Prostate gland (tissue), 2 donors: Measurements from ENCODE around the gene LDB2. TPM values are rescaled to one million over a fixed set of nuclear protein-coding genes. Genes with fewer than 3 reads are reported as not detected.

Experiments
- DNase-seq: peaks from one replicate; pipeline ENCODE4 v3.0.0-alpha.2; 2019; ENCODE audit warnings: low spot score
- H3K27ac ChIP-seq, 2 donors: fragments of 200-600 bp; sonication (generic); 2 replicates each; pipeline ENCODE4 v1.5.1; 2017 to 2019
- H3K27me3 ChIP-seq: fragments of 200-600 bp; sonication (generic); replicated peaks from 2 replicates; pipeline ENCODE4 v1.5.1; 2019; ENCODE audit not compliant: insufficient read depth
- H3K36me3 ChIP-seq, 2 donors: fragments of 200-600 bp; sonication (generic); 1 replicate in 1 of 2; 2 replicates in 1 of 2; pipeline versions ENCODE4 v1.5.1 to v1.8.1; 2017 to 2019
- H3K4me1 ChIP-seq: fragments of 200-600 bp; sonication (generic); replicated peaks from 2 replicates; pipeline ENCODE4 v1.5.1; 2019
- H3K4me3 ChIP-seq, 2 donors: fragments of 200-600 bp; sonication (generic); 2 replicates each; pipeline ENCODE4 v1.5.1; 2017 to 2019
- H3K9me3 ChIP-seq: fragments of 200-600 bp; sonication (generic); 2 replicates; pipeline ENCODE4 v1.5.1; 2017
- POLR2A ChIP-seq: fragments of 450-650 bp; IDR thresholded peaks from one replicate; pipeline ENCODE4 v1.6.1; 2016; ENCODE audit warnings: antibody characterized with exemption, mild to moderate bottlenecking
- POLR2AphosphoS5 ChIP-seq: sonication (generic); formaldehyde crosslinking; IDR thresholded peaks from one replicate; pipeline ENCODE4 v1.6.1; 2017; ENCODE audit warnings: antibody characterized with exemption
- WGBS: methylation state at CpG from one replicate; pipeline ENCODE4 v1.1.5; 2018; 5-methylcytosine and 5-hydroxymethylcytosine counted together
- intact Hi-C: fragments of 100-400 bp; cut with DNase I; formaldehyde crosslinking; loops from one replicate; pipeline ENCODE4 v1.14.2; 2022
- total RNA-seq, 2 donors: library from RNA; depleted of rRNA; stranded (reverse); fragments of >200 nt; gene quantifications; one replicate each; pipeline ENCODE4 v1.1.0, GENCODE V29; 2016
- TF ChIP-seq, protein P1 (sequence below), 4 experiments: fragments of 200-600 bp in 2 of 4; fragments of 450-650 bp in 2 of 4; sonication (generic) in 2 of 4; IDR thresholded peaks; 1 replicate in 3 of 4; 2 replicates in 1 of 4; pipeline ENCODE4 v1.5.1; 2016 to 2019; ENCODE audit warnings: antibody characterized with exemption in 4 of 4, mild to moderate bottlenecking in 2 of 4, moderate library complexity in 2 of 4

Gene LDB2
- total RNA-seq, 2 donors from 2014 or later = 6.0 to 37.7 TPM

DNA sequence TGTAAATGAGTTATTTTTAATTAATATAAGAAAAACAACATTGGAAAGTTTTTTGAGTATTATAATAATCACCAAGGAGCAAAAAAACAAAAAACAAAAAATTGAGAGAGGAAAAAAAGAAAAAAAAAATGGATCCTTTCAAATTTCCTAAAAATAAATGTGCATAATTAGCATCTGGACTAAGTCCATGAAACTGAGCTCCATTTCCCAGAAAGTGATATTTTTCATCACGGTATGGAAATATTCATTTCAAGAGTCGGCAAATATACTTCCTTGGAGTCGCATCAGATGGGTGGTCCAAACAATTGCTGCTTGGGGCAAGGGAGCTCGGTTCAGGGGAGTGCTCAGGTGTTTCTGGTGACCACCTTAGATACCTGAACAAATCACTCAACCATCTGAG is 305.1 kb downstream of the LDB2 start:
- no peaks in the 10 kb centered on the region for H3K9me3 ChIP-seq
- intact Hi-C loops = no loop called here
- 66% methylated on average over 4 of the region's 4 CpGs for WGBS
- no peak for DNase-seq
- peaks cover 2% of the 10 kb centered on the region for H3K4me1 ChIP-seq
- no peak overlapping the region for H3K4me3 ChIP-seq
- TF ChIP-seq, protein P1, sequence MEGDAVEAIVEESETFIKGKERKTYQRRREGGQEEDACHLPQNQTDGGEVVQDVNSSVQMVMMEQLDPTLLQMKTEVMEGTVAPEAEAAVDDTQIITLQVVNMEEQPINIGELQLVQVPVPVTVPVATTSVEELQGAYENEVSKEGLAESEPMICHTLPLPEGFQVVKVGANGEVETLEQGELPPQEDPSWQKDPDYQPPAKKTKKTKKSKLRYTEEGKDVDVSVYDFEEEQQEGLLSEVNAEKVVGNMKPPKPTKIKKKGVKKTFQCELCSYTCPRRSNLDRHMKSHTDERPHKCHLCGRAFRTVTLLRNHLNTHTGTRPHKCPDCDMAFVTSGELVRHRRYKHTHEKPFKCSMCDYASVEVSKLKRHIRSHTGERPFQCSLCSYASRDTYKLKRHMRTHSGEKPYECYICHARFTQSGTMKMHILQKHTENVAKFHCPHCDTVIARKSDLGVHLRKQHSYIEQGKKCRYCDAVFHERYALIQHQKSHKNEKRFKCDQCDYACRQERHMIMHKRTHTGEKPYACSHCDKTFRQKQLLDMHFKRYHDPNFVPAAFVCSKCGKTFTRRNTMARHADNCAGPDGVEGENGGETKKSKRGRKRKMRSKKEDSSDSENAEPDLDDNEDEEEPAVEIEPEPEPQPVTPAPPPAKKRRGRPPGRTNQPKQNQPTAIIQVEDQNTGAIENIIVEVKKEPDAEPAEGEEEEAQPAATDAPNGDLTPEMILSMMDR (IDR thresholded peaks at IDR 0.05) = no peak
- no peak for TF ChIP-seq POLR2AphosphoS5
- no peaks in the 10 kb centered on the region for H3K36me3 ChIP-seq
- H3K27me3 ChIP-seq = no peaks in the 10 kb centered on the region
- H3K27ac ChIP-seq = no peak overlapping the region

DNA sequence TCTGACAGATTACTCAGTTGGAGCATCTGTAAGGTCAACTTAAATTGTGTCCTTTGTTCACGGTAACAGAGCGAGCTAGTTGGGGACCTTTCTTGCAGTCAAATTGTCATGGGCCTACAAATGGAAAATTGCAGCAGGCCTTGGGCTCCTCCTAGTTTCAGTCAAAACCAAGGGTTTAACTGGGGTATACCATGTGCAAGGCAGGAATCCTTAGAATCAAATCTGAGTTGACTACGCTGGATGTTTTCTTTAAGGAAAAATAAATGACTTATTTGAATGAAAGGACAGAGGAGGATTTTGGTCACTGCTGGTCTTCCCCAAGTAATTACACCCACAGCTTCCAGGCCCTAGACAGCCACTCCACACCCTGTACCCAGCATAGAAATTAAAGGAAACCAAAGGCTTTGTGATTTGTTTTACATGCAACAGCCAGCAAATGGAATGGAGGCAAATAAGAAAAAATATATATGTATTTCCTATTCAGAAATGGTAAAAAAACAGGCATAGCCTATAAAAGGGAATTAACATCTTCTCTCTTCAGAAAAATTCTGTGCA is 307.1 kb downstream of the LDB2 start:
- Histone ChIP-seq H3K4me1 (peaks cover 2% of the 10 kb centered on the region), H3K27me3 (no peaks in the 10 kb centered on the region), H3K36me3 (no peaks in the 10 kb centered on the region), H3K4me3 (no peak overlapping the region), H3K27ac (no peak overlapping the region), H3K9me3 (no peaks in the 10 kb centered on the region)
- WGBS = 94% methylated on average over 3 of the region's 3 CpGs
- no peak for DNase-seq
- intact Hi-C loops = no loop called here
- TF ChIP-seq POLR2AphosphoS5 (no peak), POLR2A (no peak)
- TF ChIP-seq, protein P1 (IDR thresholded peaks at IDR 0.05) = no peak

DNA sequence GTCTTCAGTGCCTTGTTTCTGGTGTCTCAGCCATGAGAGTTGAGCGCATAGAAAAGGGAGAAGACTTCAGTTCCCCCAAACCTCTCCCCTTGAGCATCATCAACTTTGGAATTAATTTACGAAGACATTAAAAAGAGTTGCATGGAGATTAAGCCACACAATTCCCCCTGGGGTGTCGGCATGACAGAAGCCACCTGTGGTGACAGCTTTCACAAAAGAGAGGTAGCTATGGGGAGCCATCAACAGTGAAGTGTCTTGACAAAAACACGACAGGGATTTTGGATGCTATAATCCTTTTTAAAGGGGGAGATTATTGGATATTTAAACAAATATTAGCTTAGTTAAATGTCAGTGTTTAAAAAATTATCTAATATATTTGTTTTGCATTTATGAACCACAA is 307.6 kb downstream of the LDB2 start:
- intact Hi-C loops = no loop called here
- TF ChIP-seq, protein P1 (IDR thresholded peaks at IDR 0.05) = no peak
- no peak for TF ChIP-seq POLR2AphosphoS5
- TF ChIP-seq POLR2A = no peak
- no peaks in the 10 kb centered on the region for H3K27me3 ChIP-seq
- H3K36me3 ChIP-seq = no peaks in the 10 kb centered on the region
- no peaks in the 10 kb centered on the region for H3K9me3 ChIP-seq
- no peak overlapping the region for H3K27ac ChIP-seq
- H3K4me3 ChIP-seq = no peak overlapping the region
- 54% methylated on average over 4 of the region's 4 CpGs for WGBS
- peaks cover 2% of the 10 kb centered on the region for H3K4me1 ChIP-seq
- no peak for DNase-seq

DNA sequence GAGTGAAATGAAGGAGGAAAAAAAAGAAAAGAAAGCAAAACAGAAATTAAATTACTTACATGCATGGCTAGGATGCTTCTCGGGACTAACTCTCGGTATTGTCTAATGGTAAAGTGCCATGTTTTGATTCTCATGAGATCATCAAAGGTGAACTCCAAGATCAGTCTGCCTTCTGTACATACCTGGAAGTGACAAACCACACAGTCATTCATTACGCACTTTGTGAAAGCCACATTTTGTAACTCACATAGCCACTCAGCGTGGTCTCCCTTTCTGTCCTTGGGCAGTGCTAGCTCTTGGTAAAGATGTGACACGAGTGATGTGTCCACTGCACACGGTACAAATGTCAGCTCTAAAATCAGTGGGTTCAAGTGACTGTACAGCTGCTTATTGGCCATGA is 309.8 kb downstream of the LDB2 start:
- H3K27ac ChIP-seq = no peak overlapping the region
- intact Hi-C loops = no loop called here
- no peak for DNase-seq
- H3K4me1 ChIP-seq = peaks cover 2% of the 10 kb centered on the region
- no peaks in the 10 kb centered on the region for H3K27me3 ChIP-seq
- 75% methylated on average over 6 of the region's 6 CpGs for WGBS
- TF ChIP-seq, protein P1 (IDR thresholded peaks at IDR 0.05) = no peak
- TF ChIP-seq POLR2A = no peak
- no peak for TF ChIP-seq POLR2AphosphoS5
- H3K36me3 ChIP-seq = no peaks in the 10 kb centered on the region
- H3K4me3 ChIP-seq = no peak overlapping the region
- H3K9me3 ChIP-seq = no peaks in the 10 kb centered on the region

DNA sequence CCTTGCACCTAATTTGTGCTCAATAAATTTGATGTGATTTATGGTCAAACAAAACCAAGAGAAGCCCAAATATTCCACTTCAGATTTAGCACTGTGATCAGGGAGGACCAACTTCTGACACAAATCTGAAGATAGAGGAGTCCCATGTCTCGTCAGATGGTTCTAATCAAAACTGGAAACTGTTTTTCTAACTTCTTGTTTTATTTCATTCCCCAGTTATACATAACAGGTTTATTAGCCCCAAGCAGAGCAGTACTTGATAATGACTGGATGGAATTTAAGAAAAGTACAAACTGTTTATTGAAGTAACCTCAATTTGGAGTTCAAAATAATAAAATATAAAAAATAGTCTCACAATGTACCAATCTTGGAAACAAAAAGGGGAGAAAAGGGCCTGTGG is 310.3 kb downstream of the LDB2 start:
- 70% methylated on average over 1 of the region's 1 CpG for WGBS

More for the DNA sequence above, 310.3 kb downstream of the LDB2 start:
- Histone ChIP-seq H3K9me3 (no peaks in the 10 kb centered on the region), H3K4me3 (no peak overlapping the region), H3K27ac (no peak overlapping the region), H3K36me3 (no peaks in the 10 kb centered on the region), H3K4me1 (peaks cover 2% of the 10 kb centered on the region), H3K27me3 (no peaks in the 10 kb centered on the region)
- DNase-seq = no peak
- no peak for TF ChIP-seq POLR2A
- no peak for TF ChIP-seq POLR2AphosphoS5
- TF ChIP-seq, protein P1 (IDR thresholded peaks at IDR 0.05) = no peak
- intact Hi-C loops = no loop called here
